Mesenteric fat pad (tissue), 1 donor: ENCODE data around the gene MAGI2. TPM values are rescaled to one million over a fixed set of nuclear protein-coding genes. Genes with fewer than 3 reads are reported as not detected.
"Not testable (repeated sequence)": the region's sequence is repeated elsewhere in the genome, so short reads cannot be mapped to it uniquely, and the experiment has no call there.

Source experiments
- DNase-seq: peaks from one replicate; pipeline ENCODE4 v3.0.0-alpha.2; 2020; ENCODE audit warnings: low spot score
- total RNA-seq: library from RNA; stranded (reverse); fragmentation: NEBNext Ultra II Directional; extraction: Animal tissue kit (Norgen Biotek cat#: 25700); gene quantifications from one replicate; pipeline ENCODE4 v1.2.1, GENCODE V29; 2021
- donor health status: DM: yes; HTN: yes; CAD: no.

Gene MAGI2
- total RNA-seq, 1 donor from 2014 or later: 9.7 TPM

GRCh38 chr7:78018641-78019446 is 1434.6 kb downstream of the MAGI2 start:
- DNase-seq: no peak

GRCh38 chr7:78017591-78018100 is 1435.8 kb downstream of the MAGI2 start:
- no peak for DNase-seq

DNA sequence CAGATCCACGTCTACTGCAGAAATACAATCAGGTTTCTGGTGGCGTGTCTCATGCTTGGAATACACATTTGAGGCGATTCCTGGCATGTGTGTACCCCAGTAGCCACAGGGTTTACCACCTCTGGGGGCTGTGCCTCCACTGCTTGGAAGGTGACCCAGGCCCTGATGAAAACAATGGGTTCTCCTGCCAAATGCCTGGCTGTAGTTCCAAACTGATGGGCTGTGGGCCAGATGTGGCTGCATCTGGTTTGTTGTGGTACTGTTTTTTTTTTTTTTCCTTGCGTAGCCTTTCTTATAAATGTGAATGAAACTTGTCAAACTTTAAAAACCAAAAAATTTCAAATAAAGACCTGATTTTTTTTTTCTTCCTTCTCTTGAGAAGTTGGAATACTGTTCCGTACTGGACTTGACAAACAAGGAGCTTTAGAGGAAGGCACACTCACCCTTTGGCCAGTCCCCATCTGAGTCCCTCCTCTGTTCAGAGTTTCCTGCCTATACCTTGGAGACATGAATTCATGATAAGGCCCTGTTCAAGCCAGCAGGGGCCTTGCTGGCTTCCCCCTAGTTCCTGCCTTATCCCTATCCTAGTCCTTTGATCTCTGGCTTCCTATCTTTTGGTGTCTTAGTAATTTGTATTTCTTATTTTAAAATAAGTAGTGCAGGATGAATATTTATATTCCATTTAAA is 1437.8 kb downstream of the MAGI2 start:
- DNase-seq: no peak

DNA sequence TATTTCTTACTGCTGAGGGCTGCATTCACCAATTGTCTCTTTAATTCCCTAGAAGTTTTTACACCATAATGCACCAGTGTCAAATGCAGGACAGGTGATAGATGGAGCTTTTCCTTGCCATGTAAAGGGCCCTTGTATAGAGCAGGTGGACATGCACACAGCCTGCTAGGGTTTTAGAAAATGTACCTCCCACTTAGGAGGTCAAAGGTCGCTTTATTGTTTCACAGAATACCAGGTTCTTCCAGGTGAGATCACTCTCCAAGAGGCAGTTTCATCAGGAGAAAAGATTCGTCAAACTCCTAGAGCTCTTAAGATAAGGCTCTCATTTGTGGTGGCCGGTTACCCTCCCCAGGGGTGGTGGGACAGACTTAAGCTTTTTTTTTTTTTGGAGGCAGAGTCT is 1439.1 kb downstream of the MAGI2 start:
- DNase-seq: no peak

DNA sequence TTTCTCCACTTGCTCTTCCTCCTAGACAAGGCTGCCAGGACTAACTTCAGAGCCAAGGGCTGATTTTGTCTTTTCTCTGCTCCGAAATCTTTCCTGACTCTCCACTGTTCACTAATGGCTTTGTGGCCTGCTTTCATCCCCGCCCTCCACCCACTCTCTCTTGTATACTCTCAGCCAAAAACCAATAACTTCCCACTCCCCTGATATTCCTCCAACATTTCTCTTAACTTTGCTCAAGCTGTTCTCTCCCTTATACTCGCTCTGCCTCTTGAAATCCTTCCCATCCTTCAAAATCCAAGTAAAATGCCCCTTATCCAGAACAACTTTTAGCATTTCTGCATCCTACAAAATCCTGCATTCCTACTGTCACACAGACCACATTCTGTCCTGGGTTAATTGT is 1440.1 kb downstream of the MAGI2 start:
- no peak for DNase-seq

DNA sequence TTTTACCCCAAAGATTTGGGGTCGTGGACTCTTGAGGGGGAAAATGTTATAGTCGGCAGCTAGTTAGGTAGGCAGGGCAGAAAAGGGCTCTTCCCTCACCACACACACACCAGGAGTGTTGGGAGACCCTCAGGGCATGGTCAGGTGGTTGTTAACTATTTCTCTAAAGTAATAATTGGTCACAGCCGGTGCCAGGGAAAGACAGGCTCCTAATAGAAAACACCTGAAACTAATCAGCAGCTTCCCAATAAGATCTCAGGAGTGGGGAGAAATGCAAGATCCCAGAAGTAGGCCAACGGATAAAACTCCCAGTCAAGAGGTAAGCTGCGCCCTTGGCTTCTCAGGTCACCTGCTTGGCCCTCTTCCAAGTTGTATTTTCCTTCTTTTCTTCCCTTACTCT is 1441.8 kb downstream of the MAGI2 start:
- no peak for DNase-seq

GRCh38 chr7:78007231-78007630 is 1446.2 kb downstream of the MAGI2 start:
- DNase-seq: no peak

DNA sequence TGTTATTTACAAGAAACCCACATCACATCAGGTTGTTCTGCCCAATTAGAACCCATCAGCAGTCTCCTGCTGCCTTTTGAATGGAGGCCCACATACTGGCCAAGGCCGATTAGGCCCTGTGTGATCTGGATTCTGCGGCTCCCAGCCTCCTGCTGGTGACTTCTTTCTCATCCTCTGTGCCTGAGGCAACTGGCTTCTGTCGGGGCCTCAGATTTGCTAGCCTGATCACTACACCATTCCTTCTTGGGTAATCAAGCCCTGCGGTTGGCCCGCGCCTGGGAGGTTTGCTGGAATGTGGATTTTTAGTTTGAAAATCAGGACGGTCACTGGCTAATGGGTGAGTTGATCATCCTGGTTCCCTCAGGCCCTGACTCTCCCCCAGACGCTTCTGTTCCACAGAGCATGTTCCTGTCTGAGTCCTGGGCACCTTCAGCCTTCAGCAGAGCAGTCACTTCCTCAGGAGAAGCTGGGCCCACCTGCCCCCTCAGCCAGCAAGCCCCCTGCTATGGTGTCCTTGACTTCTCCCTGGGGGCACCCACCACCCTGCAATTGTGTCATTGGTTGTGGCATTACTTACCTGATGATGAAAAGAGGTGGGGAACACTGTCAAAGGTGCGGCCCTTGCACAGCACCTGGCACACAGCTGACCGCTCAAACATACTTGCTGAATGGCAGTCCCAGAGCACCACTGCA is 1447.3 kb downstream of the MAGI2 start:
- DNase-seq: no peak

DNA sequence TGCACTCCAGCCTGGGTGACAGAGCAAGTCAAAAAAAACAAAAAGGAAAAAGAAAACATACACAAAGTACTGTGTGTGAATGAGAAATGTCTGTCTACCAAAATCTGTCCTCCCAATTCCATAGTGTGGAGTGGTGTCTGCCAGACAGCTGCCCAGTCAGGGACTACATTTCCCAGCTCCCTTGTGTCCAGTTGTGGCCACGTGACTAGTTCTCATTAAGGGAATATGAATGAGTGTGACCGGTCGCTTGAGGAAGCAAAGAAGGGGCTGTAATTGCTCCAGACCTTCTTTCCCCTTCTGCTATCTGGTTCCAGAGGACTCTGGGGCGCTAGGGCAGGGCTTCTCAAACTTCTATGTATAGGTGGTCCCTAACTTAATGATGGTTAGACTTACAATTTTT is 1450.8 kb downstream of the MAGI2 start:
- DNase-seq: no peak

DNA sequence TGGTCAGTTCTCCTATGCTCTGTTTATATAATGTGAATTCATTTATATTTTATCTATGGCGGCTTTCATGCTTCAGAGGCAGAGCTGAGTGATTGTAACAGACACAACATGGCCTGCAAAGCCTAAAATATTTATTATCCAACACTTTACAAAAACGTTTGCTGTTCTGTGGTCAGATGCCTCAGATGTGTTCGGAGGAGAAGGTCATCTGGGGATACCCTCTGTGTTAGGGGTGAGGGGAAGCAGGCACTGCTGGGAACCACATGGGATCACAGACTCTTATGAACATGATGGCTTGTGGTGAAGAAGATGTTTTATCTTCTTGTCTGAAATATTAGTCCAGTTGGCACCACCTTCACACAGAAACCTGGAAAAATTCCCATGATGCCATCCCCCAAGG is 1451.4 kb downstream of the MAGI2 start:
- DNase-seq: no peak

DNA sequence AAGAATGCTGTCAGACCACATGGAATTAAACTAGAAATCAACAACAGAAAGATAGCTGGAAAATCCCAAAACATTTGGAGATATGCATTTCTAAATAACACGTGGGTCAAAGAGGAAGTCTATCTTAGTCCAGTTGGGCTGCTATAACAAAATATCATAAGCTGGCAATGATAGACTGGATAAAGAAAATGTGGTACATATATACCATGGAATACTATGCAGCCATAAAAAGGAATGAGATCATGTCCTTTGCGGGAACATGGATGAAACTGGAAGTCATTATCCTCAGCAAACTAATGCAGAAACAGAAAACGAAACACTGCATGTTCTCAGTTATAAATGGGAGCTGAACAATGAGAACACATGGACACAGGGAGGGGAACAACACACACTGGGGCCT is 1454.3 kb downstream of the MAGI2 start:
- DNase-seq: not testable (repeated sequence)

GRCh38 chr7:77995717-77996116 is 1457.8 kb downstream of the MAGI2 start:
- DNase-seq: no peak

DNA sequence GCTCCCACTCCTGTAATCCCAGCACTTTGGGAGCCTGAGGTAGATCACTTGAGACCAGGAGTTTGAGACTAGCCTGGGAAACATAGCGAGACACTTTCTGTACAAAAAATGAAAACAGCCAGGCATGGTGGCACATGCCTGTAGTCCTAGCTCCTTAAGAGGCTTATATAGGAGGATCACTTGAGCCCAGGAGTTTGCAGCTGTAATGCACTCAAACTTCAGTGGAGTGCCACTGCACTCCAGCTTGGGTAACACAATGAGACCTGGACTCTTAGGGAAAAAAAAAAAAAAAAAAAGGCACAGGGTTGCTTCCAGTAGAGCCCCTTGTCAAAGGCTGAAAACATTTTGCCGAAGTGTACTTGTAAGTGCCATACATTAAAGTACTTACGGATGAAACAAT is 1459.6 kb downstream of the MAGI2 start:
- no peak for DNase-seq

GRCh38 chr7:77991656-77992055 is 1461.8 kb downstream of the MAGI2 start:
- DNase-seq: no peak

DNA sequence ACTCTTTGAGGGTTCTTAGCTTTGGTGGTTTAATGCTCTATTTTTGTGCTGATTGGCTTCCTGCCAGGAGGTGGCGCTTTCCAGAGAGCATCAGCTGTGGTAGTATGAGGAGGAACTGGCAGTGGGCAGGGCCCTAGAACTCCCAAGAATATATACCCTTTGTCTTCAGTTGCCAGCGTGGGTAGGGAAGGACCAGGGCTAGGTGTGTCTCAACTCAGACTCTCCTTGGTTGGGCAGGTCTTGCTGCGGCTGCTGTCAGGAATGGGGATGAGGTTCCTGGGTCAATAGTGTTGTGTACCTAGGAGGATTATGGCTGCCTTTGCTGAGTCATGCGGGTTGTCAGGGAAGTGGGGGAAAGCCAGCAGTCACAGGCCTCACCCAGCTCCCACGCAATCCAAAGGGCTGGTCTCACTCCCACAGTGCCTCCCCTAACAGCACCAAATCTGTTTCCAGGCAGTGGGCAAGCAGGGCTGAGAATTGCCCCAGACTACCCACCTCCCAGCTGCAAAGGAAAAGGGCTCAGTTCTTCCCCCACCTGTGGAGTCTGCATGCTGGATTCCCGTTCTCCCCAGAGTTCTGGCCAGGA is 1463.4 kb downstream of the MAGI2 start:
- no peak for DNase-seq

DNA sequence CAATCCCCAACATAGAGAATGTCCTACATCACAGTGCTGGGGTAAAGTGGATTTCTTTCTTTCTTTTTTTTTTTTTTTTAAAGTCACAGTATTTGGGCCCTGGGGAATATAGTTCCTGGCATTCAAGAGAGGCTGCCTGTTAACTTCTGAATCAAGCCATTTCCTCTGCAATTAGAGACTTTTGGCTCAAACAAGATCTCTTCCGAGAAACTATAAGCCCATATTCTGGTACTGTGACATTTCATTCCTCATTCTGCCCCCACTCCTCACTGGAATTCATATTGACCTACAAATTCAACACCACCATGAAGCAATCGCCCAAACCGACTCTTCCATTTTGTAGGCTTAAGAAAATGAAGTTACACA is 1467.5 kb downstream of the MAGI2 start:
- DNase-seq: no peak

GRCh38 chr7:77985232-77985973 is 1468.1 kb downstream of the MAGI2 start:
- no peak for DNase-seq

GRCh38 chr7:77983973-77984372 is 1469.5 kb downstream of the MAGI2 start:
- no peak for DNase-seq

GRCh38 chr7:77982926-77983550 is 1470.4 kb downstream of the MAGI2 start:
- no peak for DNase-seq

DNA sequence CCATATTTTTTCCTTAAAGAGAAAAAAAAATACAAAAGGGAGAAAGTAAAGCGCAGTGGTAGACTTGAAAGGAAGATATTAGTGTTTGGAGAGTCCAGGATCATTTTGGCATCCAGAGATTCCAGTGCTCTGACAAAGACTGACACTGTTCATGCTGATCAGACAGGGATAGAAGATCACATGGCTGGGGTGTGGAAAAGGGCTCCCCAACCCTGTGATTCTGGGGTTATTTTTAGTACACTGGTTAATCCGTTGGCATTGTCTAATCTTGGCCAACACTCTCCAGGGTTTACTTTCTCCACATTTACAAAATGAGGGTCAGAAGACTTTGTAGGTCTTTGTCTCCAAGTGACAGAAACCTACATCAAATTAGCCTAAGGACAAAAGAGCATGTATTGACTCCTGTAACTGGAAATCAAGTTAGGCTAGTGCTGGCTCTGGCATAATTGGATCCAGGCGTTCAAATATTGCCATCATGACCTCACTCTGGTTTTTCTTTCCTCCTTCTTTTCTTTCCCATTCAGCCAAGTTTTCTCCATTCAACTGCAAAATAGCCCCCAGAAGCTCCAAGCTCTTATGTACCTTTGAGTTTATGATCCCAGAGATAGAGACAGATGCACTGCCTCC is 1473.3 kb downstream of the MAGI2 start:
- DNase-seq: no peak
